Aorta (tissue), 5 donors: ENCODE measurements around the gene ZNF468. TPM values are rescaled to one million over a fixed set of nuclear protein-coding genes. Genes with fewer than 3 reads are reported as not detected.
"Not testable (repeated sequence)": the region's sequence is repeated elsewhere in the genome, so short reads cannot be mapped to it uniquely, and the experiment has no call there.

Experiments used
- ATAC-seq: fragments of 200-7000 bp; cut with Tn5 transposase; one replicate; pipeline ENCODE4 v1.9.1; 2022; ENCODE audit warnings: moderate library complexity; ENCODE audit not compliant: low FRiP score
- DNase-seq, 2 donors: peaks; one replicate each; pipeline ENCODE4 v3.0.0-alpha.2; 2020
- H3K27ac ChIP-seq, 2 donors: one replicate each; pipeline ENCODE4 v1.5.1; 2013; ENCODE audit warnings: low read length in 2 of 2, mild to moderate bottlenecking in 2 of 2, moderate library complexity in 2 of 2, control low read depth in 1 of 2, inconsistent platforms in 1 of 2, low read depth in 1 of 2
- H3K27me3 ChIP-seq, 2 donors: one replicate each; pipeline ENCODE4 v1.6.1; 2013; ENCODE audit warnings: control low read depth in 1 of 2, low read length in 1 of 2, mild to moderate bottlenecking in 1 of 2, moderate library complexity in 1 of 2; ENCODE audit not compliant: insufficient read depth in 2 of 2, control insufficient read depth in 1 of 2
- H3K36me3 ChIP-seq, 2 donors: one replicate each; pipeline ENCODE4 v1.6.1; 2013; ENCODE audit warnings: control low read depth in 1 of 2, low read length in 1 of 2, mild to moderate bottlenecking in 1 of 2; ENCODE audit not compliant: insufficient read depth in 2 of 2, control insufficient read depth in 1 of 2
- H3K4me1 ChIP-seq, 2 donors: one replicate each; pipeline ENCODE4 v1.6.1; 2013; ENCODE audit warnings: low read length in 2 of 2, control low read depth in 1 of 2, mild to moderate bottlenecking in 1 of 2, moderate library complexity in 1 of 2; ENCODE audit not compliant: insufficient read depth in 2 of 2, control insufficient read depth in 1 of 2
- H3K4me3 ChIP-seq, 2 donors: one replicate each; pipeline ENCODE4 v1.5.1; 2013; ENCODE audit warnings: low read length in 2 of 2, control low read depth in 1 of 2, mild to moderate bottlenecking in 1 of 2
- H3K9me3 ChIP-seq: one replicate; pipeline ENCODE4 v1.6.1; 2013; ENCODE audit warnings: mild to moderate bottlenecking, low read length; ENCODE audit not compliant: control insufficient read depth
- WGBS, 2 donors: extraction: QIAGEN DNeasy Blood & Tissue Kit; methylation state at CpG; one replicate each; pipeline ENCODE4 v1.1.7; 2013; 5-methylcytosine and 5-hydroxymethylcytosine counted together
- intact Hi-C, 2 donors: fragments of 100-400 bp; cut with DNase I; formaldehyde crosslinking; loops; one replicate each; pipeline versions ENCODE4 v1.14.2 to v1.15.0; 2022
- polyA plus RNA-seq, 2 donors: library from polyadenylated mRNA; stranded (reverse); fragments of 200-250 nt; gene quantifications; one replicate each; pipeline ENCODE4 v1.2.3, GENCODE V29; 2013
- total RNA-seq, 2 donors: library from RNA; stranded (reverse); fragmentation: NEBNext Ultra II Directional; extraction: Animal tissue kit (Norgen Biotek cat#: 25700); gene quantifications; one replicate each; pipeline ENCODE4 v1.2.1, GENCODE V29; 2021
- donor health status: healthy with polysubstance abuse.
- donor health status: Bipolar disorder and iron deficiency.
- donor health status: DM: no; HTN: no; CAD: no.
- donor health status: DM: no; HTN: no; CAD: no.
- donor health status: DM: yes; HTN: yes; CAD: no.

ZNF468 gene
- total and polyA plus RNA-seq, 4 donors, result 7.9 to 13.4 (median 11.3) TPM

DNA sequence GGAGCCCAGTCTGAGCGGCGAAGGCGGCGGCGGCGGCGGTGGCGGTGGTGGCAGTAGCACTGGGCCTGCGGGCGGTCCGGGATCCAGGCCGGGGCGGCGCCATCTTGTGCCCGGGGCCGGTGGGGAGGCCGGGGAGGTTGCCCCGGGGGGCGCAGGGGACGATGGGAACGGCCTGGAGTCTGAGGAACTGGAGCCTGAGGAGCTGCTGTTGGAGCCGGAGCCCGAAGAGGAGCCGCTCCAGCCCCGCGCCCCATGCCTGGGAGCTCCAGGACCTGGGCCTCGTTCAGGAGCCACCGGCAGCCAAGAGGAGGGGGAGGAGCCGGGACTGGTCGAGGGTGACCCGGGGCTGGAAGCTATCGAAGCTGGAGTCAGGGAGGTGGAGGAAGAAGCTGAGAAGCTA lies 47.6 kb downstream of the ZNF468 start:
- Histone ChIP-seq H3K4me3 (no peak overlapping the region), H3K9me3 (peaks cover 19% of the 10 kb centered on the region), H3K27ac (no peak overlapping the region), H3K27me3 (no peaks in the 10 kb centered on the region), H3K4me1 (no peaks in the 10 kb centered on the region), H3K36me3 (peaks cover 14 to 20% of the 10 kb centered on the region in 2 donors)
- intact Hi-C loops, result no loop called here
- DNase-seq, result no peak
- WGBS, 2 donors, result 95 to 96% methylated on average over 31 to 32 of the region's 32 CpGs
- ATAC-seq, result no peak

DNA sequence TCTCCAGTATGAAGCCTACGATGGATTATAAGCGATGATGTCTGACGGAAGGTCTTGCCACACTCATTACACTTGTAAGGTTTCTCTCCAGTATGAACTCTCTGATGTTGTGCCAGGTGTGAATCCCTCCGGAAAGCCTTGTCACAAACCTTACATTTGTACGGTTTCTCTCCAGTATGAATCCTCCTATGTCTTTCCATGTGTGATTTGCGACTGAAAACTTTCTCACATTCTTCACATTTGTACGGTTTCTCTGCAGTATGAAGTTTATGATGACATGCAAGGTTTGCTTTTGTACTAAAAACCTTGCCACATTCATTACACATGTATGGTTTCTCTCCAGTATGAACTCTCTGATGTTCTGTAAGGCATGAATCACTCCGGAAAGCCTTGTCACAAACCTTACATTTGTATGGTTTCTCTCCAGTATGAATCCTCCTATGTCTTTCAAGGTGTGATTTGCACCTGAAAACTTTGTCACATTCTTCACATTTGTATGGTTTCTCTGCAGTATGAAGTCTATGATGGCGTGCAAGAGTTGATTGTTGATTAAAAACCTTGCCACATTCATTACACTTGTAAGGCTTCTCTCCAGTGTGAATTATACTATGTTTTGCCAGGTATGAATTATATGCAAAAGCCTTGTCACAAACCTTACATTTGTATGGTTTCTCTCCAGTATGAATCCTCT lies 57.3 kb downstream of the ZNF468 start:
- H3K4me1 ChIP-seq, H3K27me3 ChIP-seq, H3K4me3 ChIP-seq, ATAC-seq, DNase-seq, intact Hi-C loops, H3K27ac ChIP-seq: not testable (repeated sequence)
- 98 to 99% methylated on average over 9 of the region's 9 CpGs for WGBS, 2 donors
- Histone ChIP-seq H3K9me3 (peaks cover 38% of the 10 kb centered on the region), H3K36me3 (peaks cover 9 to 14% of the 10 kb centered on the region in 2 donors)

DNA sequence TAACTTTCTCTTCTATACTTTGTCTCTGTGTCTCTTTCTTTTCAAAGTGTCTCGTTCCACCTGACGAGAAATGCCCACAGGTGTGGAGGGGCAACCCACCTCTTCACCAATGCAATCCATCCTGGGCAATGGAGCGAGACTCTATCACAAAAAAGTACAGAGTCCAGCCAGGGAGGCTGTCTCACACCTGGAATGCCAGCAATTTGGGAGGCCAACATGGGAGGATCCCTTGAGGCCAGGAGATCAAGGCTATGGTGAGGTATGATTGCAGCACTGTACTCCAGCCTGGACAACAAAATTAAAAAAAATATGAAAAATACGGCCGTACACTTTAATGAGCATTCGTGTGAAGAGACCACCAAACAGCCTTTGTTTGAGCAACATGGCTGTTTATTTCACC lies 68.0 kb downstream of the ZNF468 start:
- 94 to 95% methylated on average over 6 of the region's 6 CpGs for WGBS, 2 donors
- DNase-seq (no peak), ATAC-seq (no peak)
- H3K36me3 ChIP-seq, result no peaks in the 10 kb centered on the region
- no peaks in the 10 kb centered on the region for H3K4me1 ChIP-seq
- H3K27ac ChIP-seq, result no peak overlapping the region
- no peak overlapping the region for H3K4me3 ChIP-seq
- peaks cover 5% of the 10 kb centered on the region for H3K9me3 ChIP-seq
- H3K27me3 ChIP-seq, result no peaks in the 10 kb centered on the region
- intact Hi-C loops, result no loop called here

Other genes with a start within 250 kb of the ZNF468 start
- 10 to 100 TPM; 51.3 to 78.7 TPM for gene ZNF83, start 219.3 kb downstream of the ZNF468 start, total RNA-seq
- 100 to 1,000 TPM in 1 of 2 donors, 10 to 100 TPM in 1; 38.4 to 144 TPM for gene ZNF83, start 219.3 kb downstream of the ZNF468 start, polyA plus RNA-seq
- gene ZNF611, start 122.6 kb downstream of the ZNF468 start, total RNA-seq, result 10 to 100 TPM; 20.9 to 28.5 TPM
- 1 to 10 TPM; 1.5 to 2.7 TPM for gene ZNF611, start 122.6 kb downstream of the ZNF468 start, polyA plus RNA-seq
- 10 to 100 TPM; 12.6 to 14.4 TPM for gene ZNF600, start 70.8 kb downstream of the ZNF468 start, total RNA-seq
- 10 to 100 TPM in 1 of 2 donors, 1 to 10 TPM in 1; 1.1 to 14.8 TPM for gene ZNF600, start 70.8 kb downstream of the ZNF468 start, polyA plus RNA-seq
- gene ZNF28, start 36.0 kb downstream of the ZNF468 start, total RNA-seq, result 10 to 100 TPM; 11.9 to 14.0 TPM
- gene ZNF28, start 36.0 kb downstream of the ZNF468 start, polyA plus RNA-seq, result 1 to 10 TPM; 1.3 to 8.0 TPM
- gene ZNF320, start 40.0 kb upstream of the ZNF468 start, total RNA-seq, result 10 to 100 TPM in 1 of 2 donors, 1 to 10 TPM in 1; 6.6 to 11.7 TPM
- gene ZNF320, start 40.0 kb upstream of the ZNF468 start, polyA plus RNA-seq, result 1 to 10 TPM in 1 of 2 donors, not detected in 1; 8.6 TPM
- 1 to 10 TPM; 4.2 to 5.0 TPM for gene ZNF888, start 65.8 kb upstream of the ZNF468 start, total RNA-seq
- gene ZNF888, start 65.8 kb upstream of the ZNF468 start, polyA plus RNA-seq, result 1 to 10 TPM; 1.1 to 1.5 TPM
- gene ZNF816, start 105.3 kb upstream of the ZNF468 start, total RNA-seq, result 10 to 100 TPM in 1 of 2 donors, 1 to 10 TPM in 1; 5.4 to 11.4 TPM
- 1 to 10 TPM; 4.5 to 4.9 TPM for gene ZNF816, start 105.3 kb upstream of the ZNF468 start, polyA plus RNA-seq
- gene ERVV-1, start 156.3 kb upstream of the ZNF468 start, total RNA-seq, result not detected
- not detected for gene ERVV-1, start 156.3 kb upstream of the ZNF468 start, polyA plus RNA-seq
- not detected for gene ERVV-2, start 187.1 kb upstream of the ZNF468 start, total RNA-seq
- gene ERVV-2, start 187.1 kb upstream of the ZNF468 start, polyA plus RNA-seq, result not detected
- gene ZNF160, start 245.8 kb upstream of the ZNF468 start, total RNA-seq, result 10 to 100 TPM; 32.5 to 61.0 TPM
- 10 to 100 TPM in 1 of 2 donors, 1 to 10 TPM in 1; 4.6 to 19.5 TPM for gene ZNF160, start 245.8 kb upstream of the ZNF468 start, polyA plus RNA-seq